SU-DHL-6 (cell line): ENCODE data around the gene FUT8.

Experiments
- H2AFZ ChIP-seq: fragments of 200-600 bp; sonication (generic); 2 replicates; pipeline ENCODE4 v1.6.1; 2014; ENCODE audit warnings: low read depth, mild to moderate bottlenecking, moderate library complexity, mixed read lengths, antibody characterized with exemption, low read length; ENCODE audit not compliant: severe bottlenecking
- H3F3A ChIP-seq: fragments of 200-600 bp; shearing (Covaris generic); 2 replicates; pipeline ENCODE4 v1.6.0; 2016; ENCODE audit warnings: antibody characterized with exemption, mild to moderate bottlenecking; ENCODE audit not compliant: insufficient read depth
- H3K27ac ChIP-seq: fragments of 200-600 bp; sonication (generic); 2 replicates; pipeline ENCODE4 v1.5.1; 2016; ENCODE audit warnings: low read depth, mild to moderate bottlenecking, low read length, moderate library complexity, mixed read lengths
- H3K27me3 ChIP-seq: fragments of 200-600 bp; sonication (generic), shearing (Covaris generic); 2 replicates; pipeline ENCODE4 v1.6.0; 2014; ENCODE audit warnings: mild to moderate bottlenecking, low read length
- H3K36me3 ChIP-seq: fragments of 200-600 bp; sonication (generic); 2 replicates; pipeline ENCODE4 v1.6.1; 2014; ENCODE audit warnings: mild to moderate bottlenecking, low read length, mixed read lengths
- H3K4me2 ChIP-seq: fragments of 300-600, 200-600 bp; shearing (Covaris generic), sonication (generic); 2 replicates; pipeline ENCODE4 v1.6.0; 2014; ENCODE audit warnings: low read length, low read depth, mild to moderate bottlenecking; ENCODE audit not compliant: poor library complexity, severe bottlenecking
- H3K4me3 ChIP-seq: fragments of 200-600 bp; sonication (generic); 2 replicates; pipeline ENCODE4 v1.5.1; 2014; ENCODE audit warnings: antibody characterized with exemption, low read length, mild to moderate bottlenecking, mixed read lengths; ENCODE audit not compliant: insufficient read depth, poor library complexity, severe bottlenecking
- H3K79me2 ChIP-seq: fragments of 200-600 bp; sonication (generic); 2 replicates; pipeline ENCODE4 v1.6.1; 2014; ENCODE audit warnings: mild to moderate bottlenecking, low read length, moderate library complexity; ENCODE audit not compliant: insufficient read depth
- H3K9ac ChIP-seq: fragments of 200-600 bp; sonication (generic); 2 replicates; pipeline ENCODE4 v1.7.0; 2014; ENCODE audit warnings: mild to moderate bottlenecking, low read length
- H3K9me2 ChIP-seq: fragments of 200-600 bp; sonication (generic); replicated peaks from 2 replicates; pipeline ENCODE4 v1.6.1; 2014; ENCODE audit warnings: low read length; ENCODE audit not compliant: insufficient read depth
- H3K9me3 ChIP-seq: fragments of 200-600 bp; sonication (generic); 2 replicates; pipeline ENCODE4 v1.6.1; 2014; ENCODE audit warnings: low read length, mixed read lengths; ENCODE audit not compliant: insufficient read depth
- H4K20me1 ChIP-seq: fragments of 200-600 bp; sonication (generic); 2 replicates; pipeline ENCODE4 v1.6.1; 2014; ENCODE audit warnings: low read depth, mild to moderate bottlenecking, antibody characterized with exemption, low read length, moderate library complexity, mixed read lengths
- CTCF ChIP-seq: fragments of 200-600 bp; sonication (generic); IDR thresholded peaks from one replicate; pipeline ENCODE4 v1.5.1; 2017; ENCODE audit warnings: antibody characterized with exemption, mild to moderate bottlenecking, low read length, moderate library complexity; ENCODE audit not compliant: insufficient read depth, poor library complexity, severe bottlenecking
- EZH2phosphoT487 ChIP-seq: fragments of 200-600 bp; sonication (generic), shearing (Covaris generic); conservative IDR thresholded peaks from 2 replicates; pipeline ENCODE4 v1.6.1; 2018; ENCODE audit warnings: mild to moderate bottlenecking, antibody characterized with exemption, low read length, moderate library complexity, mixed read lengths

The FUT8 gene

GRCh38 chr14:65499138-65499537, 86.6 kb downstream of the FUT8 start:
- H3K4me2 ChIP-seq, result no peak overlapping the region
- no peaks in the 10 kb centered on the region for H3K9me2 ChIP-seq
- no peaks in the 10 kb centered on the region for H3K9me3 ChIP-seq
- H3F3A ChIP-seq, result peaks cover 11% of the 10 kb centered on the region; the same call in 1 of the 2 replicates
- peaks cover 10% of the 10 kb centered on the region for H3K36me3 ChIP-seq
- H3K27ac ChIP-seq, result no peak overlapping the region
- no peak overlapping the region for H3K9ac ChIP-seq
- H3K4me3 ChIP-seq, result no peak overlapping the region
- peaks cover 83% of the 10 kb centered on the region for H3K79me2 ChIP-seq
- TF ChIP-seq CTCF, result no peak
- TF ChIP-seq EZH2phosphoT487, result no peak
- H3K27me3 ChIP-seq, result no peaks in the 10 kb centered on the region
- no peak overlapping the region for H2AFZ ChIP-seq
- H4K20me1 ChIP-seq, result peaks cover 10% of the 10 kb centered on the region; the same call in 1 of the 2 replicates

- Histone ChIP-seq H3K4me2 (no peak overlapping the region), H3F3A (peaks cover 12% of the 10 kb centered on the region; the same call in 1 of the 2 replicates), H3K9me3 (no peaks in the 10 kb centered on the region), H4K20me1 (peaks cover 10% of the 10 kb centered on the region; the same call in 1 of the 2 replicates), H2AFZ (no peak overlapping the region), H3K4me3 (no peak overlapping the region), H3K9ac (no peak overlapping the region), H3K27ac (no peak overlapping the region), H3K27me3 (no peaks in the 10 kb centered on the region), H3K79me2 (peaks cover 81% of the 10 kb centered on the region), H3K9me2 (no peaks in the 10 kb centered on the region), H3K36me3 (peaks cover 10% of the 10 kb centered on the region)
- TF ChIP-seq CTCF (no peak), EZH2phosphoT487 (no peak)
These were observed 87.5 kb downstream of the FUT8 start for GRCh38 chr14:65500075-65500474.

- H3K9ac ChIP-seq, result no peak overlapping the region
- H3K36me3 ChIP-seq, result peaks cover under 1% of the 10 kb centered on the region; the same call in 1 of the 2 replicates
- no peak overlapping the region for H2AFZ ChIP-seq
- TF ChIP-seq EZH2phosphoT487, result no peak
- TF ChIP-seq CTCF, result no peak
- H3K9me3 ChIP-seq, result no peaks in the 10 kb centered on the region
- no peak overlapping the region for H3K4me3 ChIP-seq
- peaks cover 10% of the 10 kb centered on the region; the same call in 1 of the 2 replicates for H4K20me1 ChIP-seq
- H3K4me2 ChIP-seq, result no peak overlapping the region
- no peaks in the 10 kb centered on the region for H3K9me2 ChIP-seq
- no peaks in the 10 kb centered on the region for H3K27me3 ChIP-seq
- no peak overlapping the region for H3K27ac ChIP-seq
- H3F3A ChIP-seq, result peaks cover 12% of the 10 kb centered on the region; the same call in 1 of the 2 replicates
- H3K79me2 ChIP-seq, result peaks cover 81% of the 10 kb centered on the region
These were observed 88.8 kb downstream of the FUT8 start for GRCh38 chr14:65501328-65501727.
